H4 (cell line): ENCODE data around the gene KSR1. TPM values are rescaled to one million over a fixed set of nuclear protein-coding genes. Genes with fewer than 3 reads are reported as not detected.

ENCODE experiments used
- DNase-seq: peaks from one replicate; pipeline ENCODE4 v3.0.0-alpha.2; 2015; ENCODE audit warnings: low spot score
- total RNA-seq: library from RNA; depleted of rRNA; stranded (reverse); fragments of >200 nt; shearing (Covaris generic); gene quantifications from 2 replicates; pipeline ENCODE4 v1.2.3, GENCODE V29; 2014

The KSR1 gene
- total RNA-seq, 1 experiment from 2014 or later: 3.9 TPM

- no peak for DNase-seq
Observed at GRCh38 chr17:27550974-27551505, 94.8 kb downstream of the KSR1 start.

GRCh38 chr17:27551701-27552248, 95.5 kb downstream of the KSR1 start:
- no peak for DNase-seq

- DNase-seq: peak; percentile 73
Observed at GRCh38 chr17:27552276-27552732, 96.1 kb downstream of the KSR1 start.

DNA sequence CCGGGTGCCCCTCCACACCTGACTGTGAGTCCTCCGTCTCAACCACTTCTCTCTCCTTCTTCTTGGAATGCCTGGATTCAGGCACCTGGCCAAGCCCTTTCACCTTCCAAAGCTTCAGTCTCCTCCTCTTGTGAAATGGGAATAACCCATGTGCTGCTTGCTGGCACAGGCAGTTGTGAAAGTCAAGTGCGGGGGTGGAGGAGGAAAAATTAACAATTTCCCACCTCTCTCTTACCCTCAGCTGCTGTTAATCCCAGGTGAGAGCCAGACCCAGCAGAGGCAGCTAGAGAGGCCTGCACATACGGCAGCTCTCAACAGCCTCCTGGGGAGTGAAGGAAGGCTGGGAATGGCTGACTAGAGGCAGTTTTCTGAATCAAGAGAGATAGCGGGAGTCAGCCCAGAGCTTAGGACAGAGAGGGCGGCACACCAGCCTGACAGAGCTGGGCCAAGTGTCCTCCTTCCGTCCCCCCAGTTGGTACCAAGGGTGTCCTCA, 96.8 kb downstream of the KSR1 start:
- DNase-seq: no peak

- no peak for DNase-seq
Observed at GRCh38 chr17:27554152-27554551, 97.9 kb downstream of the KSR1 start.

DNA sequence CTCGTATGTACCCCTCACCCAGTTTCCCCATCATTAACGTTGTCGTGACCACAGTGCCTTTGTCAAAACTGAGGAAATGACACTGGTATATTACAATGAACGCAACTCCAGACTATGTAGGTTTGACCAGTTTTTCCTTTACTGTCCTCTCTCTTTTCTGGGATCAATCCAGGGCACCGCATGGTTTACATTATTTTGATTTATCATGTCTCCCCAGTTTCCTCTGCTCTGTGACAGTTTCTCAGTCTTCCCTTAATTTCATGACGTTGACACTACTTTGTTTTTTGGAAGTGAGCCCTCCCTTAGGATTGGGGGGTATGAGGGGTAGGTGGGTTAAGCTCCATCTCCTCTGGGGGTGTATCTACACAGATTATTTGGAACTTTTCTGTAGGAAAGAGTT, 98.7 kb downstream of the KSR1 start:
- no peak for DNase-seq

DNA sequence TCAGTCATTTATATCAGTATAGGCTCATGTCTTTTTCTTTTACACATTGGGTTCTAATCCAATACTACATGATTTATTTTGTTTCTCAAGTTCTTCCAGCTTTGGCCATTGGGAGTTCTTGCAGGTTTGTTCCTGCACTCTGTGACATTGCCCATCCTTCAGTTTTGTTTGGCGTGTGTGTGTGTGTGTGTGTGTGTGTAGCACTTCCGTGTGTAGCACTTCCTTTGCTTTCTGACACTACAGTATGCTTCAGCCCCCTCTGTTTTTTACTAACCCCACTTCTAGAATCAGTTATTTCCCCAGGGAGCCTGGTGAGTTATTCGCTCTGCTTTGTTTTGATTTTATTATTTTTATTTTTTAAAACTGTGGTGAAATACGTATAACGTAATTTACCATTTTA, 99.1 kb downstream of the KSR1 start:
- DNase-seq: no peak

- DNase-seq: no peak
Observed at GRCh38 chr17:27558341-27558740, 102.1 kb downstream of the KSR1 start.

DNA sequence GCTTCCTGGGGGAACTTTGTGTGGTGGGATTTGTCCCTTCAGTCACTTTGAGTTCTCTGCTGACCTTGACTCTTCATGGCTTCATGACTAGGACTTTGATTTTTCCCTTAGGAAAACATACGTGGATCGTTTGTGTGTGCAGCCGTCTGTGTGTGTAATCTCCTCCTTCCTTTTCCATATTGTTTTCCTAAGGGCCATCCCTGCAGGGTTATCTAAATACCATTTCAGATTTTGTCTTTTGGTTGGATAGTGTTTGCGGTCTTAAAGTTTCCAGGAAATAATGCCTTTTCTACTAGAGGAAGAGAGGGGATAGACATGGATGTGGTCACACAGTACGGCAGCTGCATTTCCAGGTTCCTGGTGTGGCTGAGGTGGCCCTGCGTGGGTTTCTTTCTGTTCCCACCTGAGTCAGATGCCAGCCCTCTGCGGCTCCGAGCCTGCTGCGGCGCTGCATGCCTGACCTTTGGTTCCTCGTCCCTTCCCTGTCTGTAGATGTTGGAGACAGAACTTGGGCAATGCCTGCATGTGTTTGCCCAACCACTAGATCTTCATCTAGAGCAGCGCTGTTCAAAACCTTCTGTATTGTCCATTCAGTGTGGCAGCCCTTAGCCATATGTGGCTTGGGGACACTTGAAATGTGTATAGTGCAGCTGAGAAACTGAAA, 102.7 kb downstream of the KSR1 start:
- no peak for DNase-seq

DNA sequence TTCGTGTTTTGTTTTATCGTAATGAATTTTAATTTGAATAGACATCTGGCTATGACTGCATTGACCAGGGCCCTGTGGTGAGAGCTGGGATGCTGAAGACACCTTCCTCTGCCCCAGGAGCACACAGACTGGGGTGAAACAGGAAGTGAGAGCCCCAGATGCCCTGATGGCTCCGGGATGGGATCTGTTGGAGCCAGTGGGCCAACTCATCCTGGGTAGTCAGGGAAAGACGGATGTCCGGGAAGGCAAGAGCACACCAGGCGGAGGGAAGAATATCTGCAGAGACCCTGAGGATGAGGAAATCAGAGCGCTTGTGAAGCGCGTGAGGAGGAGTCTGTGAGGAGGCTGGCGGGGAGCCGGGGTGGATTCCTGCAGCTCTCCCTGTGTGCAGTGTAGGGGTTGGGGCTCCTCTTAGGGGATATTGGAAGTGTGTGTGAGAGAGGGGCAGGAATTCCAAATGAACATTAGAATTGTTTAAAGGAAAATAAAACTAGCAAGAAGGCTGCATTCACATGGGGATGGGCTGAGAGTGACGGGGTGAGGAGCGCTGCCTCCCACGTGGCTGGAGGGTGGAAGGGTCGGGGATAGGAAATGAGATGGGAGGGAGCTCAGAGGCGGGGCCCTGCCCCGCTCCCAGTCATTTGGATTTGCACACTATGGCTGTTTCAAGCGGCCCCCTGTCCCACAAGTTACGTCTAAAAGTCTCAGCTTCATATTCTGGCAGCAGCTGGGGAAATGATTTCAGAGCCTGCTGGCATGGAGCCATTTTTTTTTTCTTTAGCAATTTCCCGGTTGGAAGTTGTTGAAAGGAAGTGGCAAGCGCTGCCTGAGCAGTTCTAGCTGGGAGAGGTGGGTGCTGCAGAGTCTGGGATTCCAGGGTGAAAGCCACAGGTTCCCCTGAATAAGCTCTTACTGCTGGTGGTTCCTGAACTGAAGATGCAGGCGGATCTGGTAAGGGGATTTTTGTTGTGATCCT, 103.5 kb downstream of the KSR1 start:
- peak; percentile 82 for DNase-seq

DNA sequence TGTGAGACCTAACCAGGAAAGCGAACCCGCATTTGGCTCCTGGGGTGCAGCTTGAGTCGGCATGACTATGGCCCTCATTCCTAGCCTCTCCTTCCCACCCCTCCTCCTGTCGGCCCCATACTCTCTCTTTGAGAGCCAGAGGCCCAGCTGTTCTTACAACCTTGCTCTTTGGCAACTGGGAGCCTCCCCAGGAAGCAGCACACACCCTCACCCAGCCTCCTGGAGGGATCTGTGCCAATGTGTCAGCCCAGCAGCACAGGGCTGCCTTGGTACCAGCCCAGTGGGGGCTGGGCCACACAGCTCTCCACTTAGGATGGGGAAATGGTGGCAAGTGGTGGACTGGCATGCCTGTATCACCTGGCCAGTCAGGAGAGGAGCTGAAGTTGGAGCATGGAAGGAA, 104.4 kb downstream of the KSR1 start:
- DNase-seq: no peak

DNA sequence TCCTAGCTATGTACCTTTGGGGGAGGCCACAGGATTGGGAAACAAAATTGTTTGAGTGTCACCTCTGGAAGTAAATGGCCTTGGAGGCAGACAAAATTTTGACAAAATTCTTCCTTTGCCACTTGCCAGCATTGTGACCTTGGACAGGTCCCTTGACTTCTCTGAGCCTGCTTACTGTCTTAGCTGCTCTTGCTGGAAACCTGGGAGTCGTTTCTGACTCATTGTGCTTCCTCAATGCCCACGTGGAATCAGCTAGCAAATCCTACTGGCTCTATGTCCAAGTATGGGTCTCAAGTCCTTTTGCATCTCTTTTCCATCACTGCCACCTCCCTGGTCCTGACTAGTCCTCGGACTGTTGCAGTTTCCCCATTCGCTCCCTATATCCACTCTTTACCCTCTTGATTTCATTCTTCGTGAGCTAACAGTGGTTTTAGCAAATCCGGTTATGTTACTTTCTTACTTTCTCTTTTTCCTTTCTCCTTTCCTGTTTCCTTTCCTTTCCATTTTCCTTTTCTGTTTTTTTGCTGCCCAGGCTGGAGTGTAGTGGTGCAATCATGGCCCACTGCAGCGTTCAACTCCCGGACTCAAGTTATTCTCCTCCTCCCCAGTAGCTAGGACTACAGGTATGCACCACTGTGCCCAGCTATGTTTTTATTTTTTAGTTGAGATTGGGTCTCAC, 106.7 kb downstream of the KSR1 start:
- no peak for DNase-seq

- DNase-seq: no peak
Observed at GRCh38 chr17:27563532-27563931, 107.3 kb downstream of the KSR1 start.

DNA sequence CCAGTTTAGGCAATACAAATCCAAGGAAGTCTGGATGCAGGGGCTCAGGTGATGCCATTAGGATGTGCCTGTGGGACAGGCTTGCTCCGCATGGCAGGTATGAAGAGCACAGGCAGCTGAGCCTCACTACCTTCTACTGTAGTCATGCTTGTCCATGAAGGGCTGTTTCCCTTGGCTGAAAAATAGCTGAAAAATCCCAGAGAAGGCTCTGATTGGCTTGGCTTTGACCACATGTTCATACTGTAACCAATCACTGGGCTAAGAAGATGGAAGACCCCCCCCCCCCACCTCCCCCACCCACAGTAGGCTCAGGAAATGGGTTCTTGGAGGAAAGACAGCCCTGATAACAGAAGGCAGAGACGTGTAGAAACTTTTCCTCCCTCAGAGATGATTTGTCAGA, 108.2 kb downstream of the KSR1 start:
- DNase-seq: no peak

GRCh38 chr17:27565874-27566670, 109.8 kb downstream of the KSR1 start:
- no peak for DNase-seq

- DNase-seq: no peak
Observed at GRCh38 chr17:27566671-27567562, 110.7 kb downstream of the KSR1 start.

DNA sequence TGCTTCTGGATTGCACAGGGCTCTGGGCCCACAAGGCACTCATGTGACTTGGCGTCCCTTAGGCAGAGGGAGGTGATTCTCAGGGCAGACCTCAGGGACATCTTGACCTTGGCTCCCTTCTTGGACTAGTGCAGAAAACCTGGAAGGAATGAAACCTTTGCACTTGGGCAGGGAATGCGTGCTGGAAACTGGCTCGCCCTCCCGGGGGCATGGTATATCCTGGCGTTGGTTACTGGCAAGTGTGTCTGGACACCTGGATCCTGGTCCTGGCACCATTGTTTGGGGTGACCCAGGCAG, 111.3 kb downstream of the KSR1 start:
- no peak for DNase-seq

- no peak for DNase-seq
Observed at GRCh38 chr17:27568216-27568615, 112.0 kb downstream of the KSR1 start.

GRCh38 chr17:27568811-27569210, 112.6 kb downstream of the KSR1 start:
- DNase-seq: no peak

GRCh38 chr17:27569257-27569722, 113.0 kb downstream of the KSR1 start:
- DNase-seq: peak; percentile 37
